CMK (cell line): ENCODE results near the gene PRR9.

ENCODE experiments used
- DNase-seq: peaks from one replicate; pipeline ENCODE4 v3.0.0-alpha.2; 2010; ENCODE audit warnings: low read depth

Gene PRR9

GRCh38 chr1:153265457-153265856 lies 48.1 kb downstream of the PRR9 start:
- DNase-seq, result no peak
